ENCODE data around the gene ZNF497.

Gene ZNF497

DNA sequence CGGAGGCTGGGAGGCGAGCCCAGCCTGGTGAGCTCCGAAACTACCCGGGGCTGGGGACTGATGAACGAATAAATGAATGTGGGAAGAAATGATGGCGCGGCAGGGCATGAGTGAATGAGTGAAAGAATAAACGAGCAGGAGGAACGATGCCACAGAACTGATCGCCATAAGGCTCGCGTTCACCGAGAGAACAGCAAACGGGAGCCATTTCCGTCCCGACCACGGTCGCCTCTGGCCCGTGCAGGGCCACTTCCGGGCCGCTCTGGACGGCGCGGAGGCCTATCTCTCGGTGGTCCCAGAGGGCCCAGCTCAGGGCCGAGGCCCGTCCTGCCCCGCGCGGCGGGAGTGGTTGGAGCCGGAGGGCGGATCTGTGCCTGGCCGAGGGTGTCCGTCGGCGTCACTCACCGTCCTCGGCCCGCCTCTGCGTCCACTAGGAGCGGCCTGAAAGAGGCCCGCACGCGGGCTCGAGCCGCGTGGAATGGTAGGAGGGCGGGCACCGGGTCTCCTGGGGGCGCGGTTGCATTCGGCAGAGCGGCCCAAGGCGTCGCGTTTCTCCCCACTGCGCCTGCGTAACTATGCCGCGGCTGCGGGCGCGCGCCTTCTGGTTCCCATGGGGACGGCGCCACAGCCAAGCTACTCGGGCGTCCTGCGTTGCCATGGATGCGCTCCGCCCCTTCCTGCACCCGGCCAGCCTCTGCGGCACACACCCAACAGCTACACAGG is at the start of gene ZNF497:
TSS of gene ZNF497 (minus strand) at position 480 of the 723 bp plus-strand sequence. CDS start 5,116 bp downstream, outside the sequence.
- Histone ChIP-seq H3K27me3 (ENCODE audit: insufficient read depth, poor library complexity, severe bottlenecking) (no peaks in the 10 kb centered on the region), H3K36me3 (ENCODE audit: low read depth) (no peaks in the 10 kb centered on the region), H3K27ac (ENCODE audit: poor library complexity, severe bottlenecking) (peak within 1 kb of the TSS; percentile 74), H3K4me3 (ENCODE audit: severe bottlenecking) (peak within 1 kb of the TSS; percentile 47), H3K9me3 (ENCODE audit: severe bottlenecking) (no peaks in the 10 kb centered on the region), H3K4me1 (ENCODE audit: insufficient read depth, poor library complexity, severe bottlenecking) (no peaks in the 10 kb centered on the region)
- DNase-seq (ENCODE audit: low spot score) (peak; percentile 92), ATAC-seq (ENCODE audit: low read depth) (peak; percentile 91)
- TF ChIP-seq, protein P1, sequence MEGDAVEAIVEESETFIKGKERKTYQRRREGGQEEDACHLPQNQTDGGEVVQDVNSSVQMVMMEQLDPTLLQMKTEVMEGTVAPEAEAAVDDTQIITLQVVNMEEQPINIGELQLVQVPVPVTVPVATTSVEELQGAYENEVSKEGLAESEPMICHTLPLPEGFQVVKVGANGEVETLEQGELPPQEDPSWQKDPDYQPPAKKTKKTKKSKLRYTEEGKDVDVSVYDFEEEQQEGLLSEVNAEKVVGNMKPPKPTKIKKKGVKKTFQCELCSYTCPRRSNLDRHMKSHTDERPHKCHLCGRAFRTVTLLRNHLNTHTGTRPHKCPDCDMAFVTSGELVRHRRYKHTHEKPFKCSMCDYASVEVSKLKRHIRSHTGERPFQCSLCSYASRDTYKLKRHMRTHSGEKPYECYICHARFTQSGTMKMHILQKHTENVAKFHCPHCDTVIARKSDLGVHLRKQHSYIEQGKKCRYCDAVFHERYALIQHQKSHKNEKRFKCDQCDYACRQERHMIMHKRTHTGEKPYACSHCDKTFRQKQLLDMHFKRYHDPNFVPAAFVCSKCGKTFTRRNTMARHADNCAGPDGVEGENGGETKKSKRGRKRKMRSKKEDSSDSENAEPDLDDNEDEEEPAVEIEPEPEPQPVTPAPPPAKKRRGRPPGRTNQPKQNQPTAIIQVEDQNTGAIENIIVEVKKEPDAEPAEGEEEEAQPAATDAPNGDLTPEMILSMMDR (IDR thresholded peaks at IDR 0.05; ENCODE audit: poor library complexity, severe bottlenecking), result no peak

DNA sequence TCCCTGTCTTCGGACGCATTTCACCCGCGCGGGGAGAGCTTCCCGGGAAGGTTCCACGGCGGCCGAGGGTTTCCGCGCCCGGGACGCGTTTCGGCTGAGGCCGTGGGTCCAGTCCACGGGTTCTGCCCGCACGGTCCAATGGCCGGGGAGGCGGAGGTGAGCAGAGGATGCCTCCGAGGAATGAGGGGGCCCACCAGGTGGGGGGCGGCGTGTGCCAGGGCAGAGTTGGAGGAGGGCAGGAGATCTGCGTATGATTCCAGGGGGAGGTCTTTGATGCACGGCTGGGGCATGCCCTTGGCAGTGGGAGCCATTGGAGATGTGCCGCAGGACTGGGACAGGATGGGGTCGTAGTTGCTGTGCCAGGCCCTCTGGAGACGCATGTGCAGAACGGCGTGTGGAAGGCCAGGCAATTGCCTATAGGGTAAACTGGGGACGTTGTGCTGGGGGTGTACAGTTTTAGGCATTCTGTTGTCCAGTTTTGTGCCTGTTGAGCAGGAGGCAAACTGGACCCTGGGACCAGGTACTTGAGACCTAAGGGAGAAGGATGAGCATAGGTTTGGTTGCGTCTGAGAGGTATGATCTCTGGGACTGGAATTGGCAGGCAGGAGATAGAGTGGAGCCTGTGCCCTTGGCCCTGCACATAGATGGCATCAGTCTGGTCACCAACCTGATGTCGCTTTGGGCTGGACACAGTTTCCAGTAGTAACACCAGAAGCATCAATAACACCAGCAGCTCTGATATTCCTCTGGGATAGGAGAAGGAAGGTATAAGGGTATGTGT is 46.6 kb upstream of the ZNF497 start:
- H3K36me3 ChIP-seq (ENCODE audit: low read depth), result peaks cover 7% of the 10 kb centered on the region
- H3K4me3 ChIP-seq (ENCODE audit: severe bottlenecking), result peak overlapping the region; percentile 86
- TF ChIP-seq, protein P1 (IDR thresholded peaks at IDR 0.05; ENCODE audit: poor library complexity, severe bottlenecking), result no peak
- peak overlapping the region; percentile 57 for H3K27ac ChIP-seq (ENCODE audit: poor library complexity, severe bottlenecking)
- H3K4me1 ChIP-seq (ENCODE audit: insufficient read depth, poor library complexity, severe bottlenecking), result no peaks in the 10 kb centered on the region
- H3K27me3 ChIP-seq (ENCODE audit: insufficient read depth, poor library complexity, severe bottlenecking), result no peaks in the 10 kb centered on the region
- ATAC-seq (ENCODE audit: low read depth) (peak; percentile 42), DNase-seq (ENCODE audit: low spot score) (no peak)
- H3K9me3 ChIP-seq (ENCODE audit: severe bottlenecking), result no peaks in the 10 kb centered on the region

DNA sequence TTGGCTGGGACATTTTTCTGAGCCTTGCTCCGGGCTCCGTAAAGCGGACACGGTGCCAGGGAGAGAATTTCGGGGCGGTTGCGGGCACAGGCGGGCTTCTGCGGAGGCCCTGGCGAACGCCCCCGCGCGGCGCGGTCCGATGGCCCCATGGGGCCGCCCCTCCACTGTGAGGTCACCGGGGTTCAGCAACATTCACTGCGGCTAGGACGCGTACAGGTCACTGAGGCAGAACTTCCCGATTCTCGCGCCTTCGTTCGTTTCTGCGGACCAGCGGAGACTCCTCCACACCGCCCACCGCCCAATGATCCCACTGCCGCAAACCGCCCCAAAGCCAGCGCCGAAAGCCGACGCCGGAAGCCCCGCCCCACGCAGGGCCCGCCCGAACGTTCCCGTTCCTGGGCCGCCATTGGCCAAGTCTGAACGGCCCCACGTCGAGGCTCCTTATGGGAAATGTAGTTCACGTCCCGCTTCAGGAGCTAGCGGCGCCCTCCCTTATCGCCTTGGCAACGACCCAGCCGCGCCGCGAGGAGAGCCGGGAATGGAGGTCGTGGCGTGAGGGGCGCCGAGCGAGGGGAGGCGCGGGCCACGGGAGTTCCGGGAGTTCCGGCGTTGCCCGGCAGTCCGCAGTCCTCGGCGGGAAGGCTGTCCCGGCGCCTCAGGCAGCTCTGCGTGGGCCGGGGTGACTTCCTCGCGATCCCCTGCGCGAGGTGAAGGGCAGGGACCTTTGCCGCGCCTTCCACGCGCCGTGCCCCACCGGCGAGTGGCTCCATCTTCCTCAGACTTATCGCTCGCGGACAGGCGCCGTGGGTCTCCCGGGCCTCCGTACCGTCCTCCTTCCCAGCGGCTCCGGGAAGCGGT is 45.8 kb upstream of the ZNF497 start, which contains the start of gene ZNF584:
TSS of gene ZNF584 (plus strand) at position 498 of the 858 bp plus-strand sequence. CDS start 499 bp downstream, outside the sequence.
- Histone ChIP-seq H3K36me3 (ENCODE audit: low read depth) (peaks cover 7% of the 10 kb centered on the region), H3K4me3 (ENCODE audit: severe bottlenecking) (peak within 1 kb of the TSS; percentile 86), H3K27me3 (ENCODE audit: insufficient read depth, poor library complexity, severe bottlenecking) (no peaks in the 10 kb centered on the region), H3K4me1 (ENCODE audit: insufficient read depth, poor library complexity, severe bottlenecking) (no peaks in the 10 kb centered on the region), H3K27ac (ENCODE audit: poor library complexity, severe bottlenecking) (peak within 1 kb of the TSS; percentile 57), H3K9me3 (ENCODE audit: severe bottlenecking) (no peaks in the 10 kb centered on the region)
- DNase-seq (ENCODE audit: low spot score) (peak; percentile 95), ATAC-seq (ENCODE audit: low read depth) (peak; percentile 91)
- TF ChIP-seq, protein P1 (IDR thresholded peaks at IDR 0.05; ENCODE audit: poor library complexity, severe bottlenecking), result peak; percentile 7

DNA sequence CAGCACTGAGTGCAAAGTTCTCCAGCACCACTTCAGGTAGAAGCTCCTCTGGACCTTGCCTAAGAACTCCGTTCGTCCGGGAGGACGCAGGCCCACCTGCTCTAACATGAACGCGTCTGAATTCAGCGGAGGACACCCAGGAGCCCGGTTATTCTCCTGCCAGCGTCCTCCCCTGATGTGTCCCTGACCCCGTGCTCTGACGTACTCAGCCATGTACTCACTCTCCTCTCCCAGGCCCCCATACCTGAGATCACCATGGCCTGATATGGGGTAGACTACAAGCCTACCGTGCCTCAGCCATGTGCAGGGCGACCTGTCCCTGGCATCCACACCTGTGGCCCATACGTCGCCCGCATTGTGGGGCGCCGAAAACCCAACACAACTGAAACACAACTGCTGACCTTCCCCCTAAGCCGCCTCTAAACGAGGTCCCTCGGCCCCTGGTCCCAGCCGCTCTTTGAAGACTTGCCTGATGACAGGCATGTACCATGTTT is 45.2 kb upstream of the ZNF497 start:
- ATAC-seq (ENCODE audit: low read depth) (peak; percentile 37), DNase-seq (ENCODE audit: low spot score) (no peak)
- Histone ChIP-seq H3K4me3 (ENCODE audit: severe bottlenecking) (peak overlapping the region; percentile 86), H3K27me3 (ENCODE audit: insufficient read depth, poor library complexity, severe bottlenecking) (no peaks in the 10 kb centered on the region), H3K27ac (ENCODE audit: poor library complexity, severe bottlenecking) (peak overlapping the region; percentile 57), H3K9me3 (ENCODE audit: severe bottlenecking) (no peaks in the 10 kb centered on the region), H3K36me3 (ENCODE audit: low read depth) (peaks cover 3% of the 10 kb centered on the region), H3K4me1 (ENCODE audit: insufficient read depth, poor library complexity, severe bottlenecking) (no peaks in the 10 kb centered on the region)
- TF ChIP-seq, protein P1 (IDR thresholded peaks at IDR 0.05; ENCODE audit: poor library complexity, severe bottlenecking), result no peak
